Measurements from ENCODE around the gene SLC5A9.

DNA sequence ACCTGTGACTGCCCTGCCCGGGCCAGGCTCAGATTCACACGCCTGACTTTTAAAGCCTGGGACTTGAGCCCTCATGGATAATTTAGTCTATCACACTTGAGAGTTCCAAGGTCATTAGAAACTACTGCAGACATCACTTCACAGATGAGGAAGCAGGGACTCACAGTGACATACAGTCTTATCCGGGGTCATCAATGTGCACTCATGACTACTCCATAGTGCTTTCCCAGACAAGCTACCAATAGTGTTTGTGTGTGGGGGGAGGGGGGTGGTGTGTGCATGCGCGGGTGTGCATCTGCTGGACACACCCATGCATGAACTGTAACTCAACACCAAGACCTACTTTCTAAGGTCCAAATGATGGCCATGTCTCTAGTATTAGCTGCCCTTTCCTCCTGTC lies 16.1 kb upstream of the SLC5A9 start:
- TF ChIP-seq, protein P1, sequence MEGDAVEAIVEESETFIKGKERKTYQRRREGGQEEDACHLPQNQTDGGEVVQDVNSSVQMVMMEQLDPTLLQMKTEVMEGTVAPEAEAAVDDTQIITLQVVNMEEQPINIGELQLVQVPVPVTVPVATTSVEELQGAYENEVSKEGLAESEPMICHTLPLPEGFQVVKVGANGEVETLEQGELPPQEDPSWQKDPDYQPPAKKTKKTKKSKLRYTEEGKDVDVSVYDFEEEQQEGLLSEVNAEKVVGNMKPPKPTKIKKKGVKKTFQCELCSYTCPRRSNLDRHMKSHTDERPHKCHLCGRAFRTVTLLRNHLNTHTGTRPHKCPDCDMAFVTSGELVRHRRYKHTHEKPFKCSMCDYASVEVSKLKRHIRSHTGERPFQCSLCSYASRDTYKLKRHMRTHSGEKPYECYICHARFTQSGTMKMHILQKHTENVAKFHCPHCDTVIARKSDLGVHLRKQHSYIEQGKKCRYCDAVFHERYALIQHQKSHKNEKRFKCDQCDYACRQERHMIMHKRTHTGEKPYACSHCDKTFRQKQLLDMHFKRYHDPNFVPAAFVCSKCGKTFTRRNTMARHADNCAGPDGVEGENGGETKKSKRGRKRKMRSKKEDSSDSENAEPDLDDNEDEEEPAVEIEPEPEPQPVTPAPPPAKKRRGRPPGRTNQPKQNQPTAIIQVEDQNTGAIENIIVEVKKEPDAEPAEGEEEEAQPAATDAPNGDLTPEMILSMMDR (IDR thresholded peaks at IDR 0.05; ENCODE audit: insufficient read depth, low read length, poor library complexity, severe bottlenecking) = no peak
- no peak for TF ChIP-seq EZH2phosphoT487 (conservative IDR thresholded peaks at IDR 0.05; ENCODE audit: low read length)
